GM12801 (cell line): Measurements from ENCODE around the gene SEC24A.

Source experiments
- TF ChIP-seq, protein P1 (sequence below): IDR thresholded peaks from one replicate; pipeline ENCODE4 v1.5.1; 2011; ENCODE audit warnings: control low read depth; ENCODE audit not compliant: insufficient read length; ENCODE audit errors: extremely low read depth

The SEC24A gene

DNA sequence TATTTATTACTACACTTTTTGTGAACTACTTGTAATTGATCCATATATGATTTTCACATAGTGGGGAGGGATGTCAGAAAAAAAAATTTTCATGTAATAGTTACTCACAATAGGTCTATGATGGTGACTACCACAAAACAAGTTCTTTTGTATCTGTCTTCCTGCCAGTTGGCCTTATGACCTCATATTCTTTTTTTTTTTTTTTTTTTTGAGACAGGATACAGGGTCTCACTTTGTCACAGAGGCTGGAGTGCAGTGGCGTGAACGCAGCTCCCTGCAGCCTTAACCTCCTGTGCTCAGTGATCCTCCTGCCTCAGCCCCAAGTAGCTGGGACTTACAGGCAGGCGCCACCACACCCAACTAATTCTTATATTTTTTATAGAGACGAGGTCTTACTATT, 10.9 kb downstream of the SEC24A start:
- TF ChIP-seq, protein P1, sequence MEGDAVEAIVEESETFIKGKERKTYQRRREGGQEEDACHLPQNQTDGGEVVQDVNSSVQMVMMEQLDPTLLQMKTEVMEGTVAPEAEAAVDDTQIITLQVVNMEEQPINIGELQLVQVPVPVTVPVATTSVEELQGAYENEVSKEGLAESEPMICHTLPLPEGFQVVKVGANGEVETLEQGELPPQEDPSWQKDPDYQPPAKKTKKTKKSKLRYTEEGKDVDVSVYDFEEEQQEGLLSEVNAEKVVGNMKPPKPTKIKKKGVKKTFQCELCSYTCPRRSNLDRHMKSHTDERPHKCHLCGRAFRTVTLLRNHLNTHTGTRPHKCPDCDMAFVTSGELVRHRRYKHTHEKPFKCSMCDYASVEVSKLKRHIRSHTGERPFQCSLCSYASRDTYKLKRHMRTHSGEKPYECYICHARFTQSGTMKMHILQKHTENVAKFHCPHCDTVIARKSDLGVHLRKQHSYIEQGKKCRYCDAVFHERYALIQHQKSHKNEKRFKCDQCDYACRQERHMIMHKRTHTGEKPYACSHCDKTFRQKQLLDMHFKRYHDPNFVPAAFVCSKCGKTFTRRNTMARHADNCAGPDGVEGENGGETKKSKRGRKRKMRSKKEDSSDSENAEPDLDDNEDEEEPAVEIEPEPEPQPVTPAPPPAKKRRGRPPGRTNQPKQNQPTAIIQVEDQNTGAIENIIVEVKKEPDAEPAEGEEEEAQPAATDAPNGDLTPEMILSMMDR, result no peak

DNA sequence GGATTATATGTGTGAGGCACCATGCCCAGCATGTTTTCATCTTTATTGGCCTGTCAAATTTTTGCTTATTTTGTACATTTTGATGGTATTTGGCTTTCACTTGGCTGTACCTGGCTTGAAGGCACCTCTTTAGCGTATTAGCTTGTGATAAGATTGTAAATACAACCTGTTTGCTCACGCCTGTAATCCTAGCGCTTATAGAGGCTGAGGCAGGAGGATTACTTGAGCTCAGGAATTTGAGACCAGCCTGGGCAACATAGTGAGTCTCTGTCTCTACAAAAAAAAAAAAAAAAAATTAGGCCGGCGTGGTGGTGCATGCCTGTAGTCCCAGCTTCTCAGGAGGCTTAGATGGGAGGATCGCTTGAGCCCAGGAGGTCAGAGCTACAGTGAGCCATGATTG, 11.3 kb downstream of the SEC24A start:
- TF ChIP-seq, protein P1, result no peak

DNA sequence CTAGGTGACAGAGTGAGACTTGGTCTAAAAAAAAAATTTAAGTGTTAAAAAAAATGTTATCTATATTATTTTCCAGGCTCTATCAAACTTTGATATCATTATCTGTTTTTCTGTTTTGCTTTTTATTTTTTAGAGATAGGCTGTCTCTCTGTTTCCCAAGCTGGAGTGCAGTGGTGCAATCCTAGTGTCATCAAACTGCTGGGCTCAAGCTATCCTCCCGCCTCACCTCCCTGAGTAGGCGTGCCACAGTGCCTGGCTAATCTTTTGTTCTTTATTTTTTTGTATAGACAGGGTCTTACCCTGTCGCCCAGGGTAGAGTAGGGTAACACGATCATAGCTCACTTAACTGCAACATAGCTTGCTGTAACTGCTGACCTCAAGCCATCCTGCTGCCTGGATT, 14.4 kb downstream of the SEC24A start:
- TF ChIP-seq, protein P1, result no peak

DNA sequence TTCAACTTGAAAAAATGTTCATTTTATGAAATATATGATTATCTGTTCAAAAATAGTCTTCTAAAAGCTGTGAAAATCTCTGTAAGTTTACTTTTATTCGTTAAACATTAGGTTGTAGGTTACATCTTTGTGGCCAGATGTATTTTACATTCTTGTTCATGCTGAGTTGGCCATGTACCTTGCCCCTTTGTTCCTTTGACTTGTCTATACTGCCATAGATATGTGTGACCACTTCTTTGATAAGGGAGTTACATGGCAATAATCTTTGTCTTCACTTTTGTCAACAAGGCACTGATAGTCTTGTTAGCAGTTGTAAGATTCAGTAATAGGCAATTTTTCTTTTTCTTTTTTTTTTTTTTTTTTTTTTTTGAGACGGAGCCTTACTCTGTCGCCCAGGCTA, 15.9 kb downstream of the SEC24A start:
- TF ChIP-seq, protein P1, result no peak

DNA sequence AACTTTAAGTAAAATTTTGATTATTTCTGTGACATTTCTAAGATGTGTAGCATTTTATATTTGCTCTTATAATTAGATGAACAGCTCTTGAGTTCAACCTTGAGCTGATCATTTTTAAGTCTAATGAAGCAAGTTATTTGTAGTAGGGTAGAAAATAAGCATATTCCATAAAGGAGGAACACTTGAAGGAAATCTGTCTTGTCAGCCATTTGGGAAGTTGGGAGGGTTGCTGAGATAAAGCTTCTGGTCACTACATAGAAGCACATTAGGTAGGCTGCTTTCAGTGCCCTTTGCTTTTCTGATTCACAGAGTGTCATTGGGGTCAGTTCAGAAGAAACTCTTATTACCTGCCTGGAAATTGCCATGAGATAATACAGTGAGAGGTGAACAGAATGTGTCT, 44.1 kb downstream of the SEC24A start:
- TF ChIP-seq, protein P1, result no peak

DNA sequence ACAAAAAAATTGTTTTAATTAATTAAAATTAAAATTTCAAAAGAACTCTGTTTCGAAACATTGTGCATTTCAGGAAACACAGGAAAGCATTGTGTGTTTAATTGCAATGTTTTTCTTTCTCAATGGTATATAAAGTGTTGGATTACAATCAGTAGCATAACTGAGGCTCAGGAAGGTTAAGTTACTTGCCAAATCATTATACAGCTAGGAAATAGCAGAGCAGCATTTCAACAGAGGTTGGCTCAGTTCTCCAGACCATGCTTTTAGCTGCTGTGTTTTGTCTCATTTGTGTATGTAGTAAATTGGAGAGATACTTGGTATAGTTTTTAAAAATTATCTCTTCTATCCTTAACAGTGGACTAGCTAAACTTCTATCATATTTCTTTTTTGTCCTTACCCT, 59.7 kb downstream of the SEC24A start:
- TF ChIP-seq, protein P1, result no peak

DNA sequence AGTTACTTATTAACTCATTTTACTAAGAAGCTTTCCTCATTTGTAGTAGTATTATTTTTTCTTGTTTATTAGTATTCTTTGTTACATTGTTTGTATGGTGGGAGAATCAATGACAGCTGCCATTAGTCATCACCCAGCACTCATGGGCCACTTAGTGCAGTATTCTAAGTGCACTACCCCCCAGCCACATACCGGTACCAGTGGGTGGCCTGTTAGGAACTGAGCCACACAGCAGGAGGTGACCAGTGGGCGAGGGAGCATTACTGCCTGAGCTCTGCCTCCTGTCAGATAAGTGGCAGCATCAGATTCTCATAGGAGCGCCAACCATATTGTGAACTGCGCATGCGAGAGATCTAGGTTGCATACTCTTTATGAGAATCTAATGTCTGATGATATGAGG, 65.5 kb downstream of the SEC24A start:
- TF ChIP-seq, protein P1, result no peak

DNA sequence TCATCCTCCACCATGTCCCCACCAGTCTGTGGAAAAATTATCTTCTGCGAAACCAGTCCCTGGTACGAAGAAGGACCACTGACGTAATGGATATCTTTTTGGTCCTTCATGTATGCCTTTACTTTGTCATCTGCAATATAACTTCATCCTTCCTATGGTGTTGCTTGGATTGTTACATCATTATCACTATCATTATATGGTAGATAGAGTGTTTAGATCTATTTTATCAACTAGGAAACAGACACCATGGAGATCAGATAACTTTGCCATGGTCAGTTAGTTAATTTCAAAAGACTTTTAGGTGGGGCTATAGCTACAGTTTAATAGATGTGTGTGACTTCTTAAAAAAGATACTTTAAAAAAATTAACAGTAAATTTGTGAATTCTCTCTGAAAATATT, 66.0 kb downstream of the SEC24A start:
- TF ChIP-seq, protein P1, result no peak
